SK-N-MC (cell line): ENCODE measurements around the gene DYNC1LI2.
A peak's percentile ranks its signal among the peaks of the same experiment; 100 is the strongest.
"Not testable (repeated sequence)": the region's sequence is repeated elsewhere in the genome, so short reads cannot be mapped to it uniquely, and the experiment has no call there.

ENCODE experiments used
- DNase-seq: peaks from one replicate; pipeline ENCODE4 v3.0.0-alpha.2; 2011; ENCODE audit warnings: low read depth, low spot score
- H3K27ac ChIP-seq: fragments of 200-600 bp; sonication (generic); 2 replicates; pipeline ENCODE4 v1.5.1; 2016; ENCODE audit warnings: mixed run types
- H3K36me3 ChIP-seq: fragments of 200-600 bp; sonication (generic); 2 replicates; pipeline ENCODE4 v1.6.1; 2017; ENCODE audit warnings: antibody characterized with exemption, low read length, mixed read lengths; ENCODE audit not compliant: insufficient read depth
- H3K4me3 ChIP-seq: fragments of 200-600 bp; sonication (generic); 2 replicates; pipeline ENCODE4 v1.5.1; 2016
- H3K9ac ChIP-seq: fragments of 200-600 bp; sonication (generic); 2 replicates; pipeline ENCODE4 v1.8.0; 2017; ENCODE audit warnings: mixed run types, mixed read lengths; ENCODE audit not compliant: insufficient read length
- H3K9me3 ChIP-seq: fragments of 200-600 bp; sonication (generic); 2 replicates; pipeline ENCODE4 v1.6.1; 2017; ENCODE audit warnings: low read depth, mild to moderate bottlenecking, antibody characterized with exemption, low read length, moderate library complexity, mixed read lengths
- EZH2 ChIP-seq: fragments of 200-600 bp; sonication (generic); IDR thresholded peaks from one replicate; pipeline ENCODE4 v1.6.1; 2017; ENCODE audit warnings: antibody characterized with exemption
- FOXP2 ChIP-seq: optimal IDR thresholded peaks from 2 replicates; pipeline ENCODE3; 2011; ENCODE audit warnings: mild to moderate bottlenecking, moderate library complexity; ENCODE audit not compliant: insufficient read depth; ENCODE audit errors: extremely low read length, control extremely low read depth
- POLR2AphosphoS5 ChIP-seq: IDR thresholded peaks from 2 replicates; pipeline ENCODE4 v1.6.1; 2012; ENCODE audit warnings: mild to moderate bottlenecking, low read depth, low read length, borderline replicate concordance

The DYNC1LI2 gene

GRCh38 chr16:66687906-66688625 lies 63.3 kb downstream of the DYNC1LI2 start:
- TF ChIP-seq EZH2, result no peak
- no peak for TF ChIP-seq POLR2AphosphoS5
- no peak for TF ChIP-seq FOXP2
- H3K36me3 ChIP-seq, result no peaks in the 10 kb centered on the region
- no peak overlapping the region for H3K27ac ChIP-seq
- no peak overlapping the region for H3K4me3 ChIP-seq
- no peak overlapping the region for H3K9ac ChIP-seq
- no peaks in the 10 kb centered on the region for H3K9me3 ChIP-seq
- DNase-seq, result no peak

- H3K4me3 ChIP-seq, DNase-seq, H3K27ac ChIP-seq, H3K9me3 ChIP-seq, H3K36me3 ChIP-seq, H3K9ac ChIP-seq: not testable (repeated sequence)
These were observed 65.8 kb downstream of the DYNC1LI2 start for GRCh38 chr16:66685501-66686115.

- no peak for TF ChIP-seq EZH2
- no peak for TF ChIP-seq FOXP2
- no peak for TF ChIP-seq POLR2AphosphoS5
- peak overlapping the region; percentile 19 for H3K9ac ChIP-seq
- DNase-seq, result no peak
These were observed 69.1 kb downstream of the DYNC1LI2 start for GRCh38 chr16:66682271-66682670.

GRCh38 chr16:66681676-66682075 lies 69.7 kb downstream of the DYNC1LI2 start:
- DNase-seq, result no peak
- no peak for TF ChIP-seq FOXP2
- no peak for TF ChIP-seq POLR2AphosphoS5
- TF ChIP-seq EZH2, result no peak
- Histone ChIP-seq H3K9me3 (no peaks in the 10 kb centered on the region), H3K27ac (peak overlapping the region; percentile 85), H3K36me3 (no peaks in the 10 kb centered on the region), H3K9ac (no peak overlapping the region), H3K4me3 (no peak overlapping the region)

More at GRCh38 chr16:66682271-66682670, 69.1 kb downstream of the DYNC1LI2 start:
- Histone ChIP-seq H3K36me3 (no peaks in the 10 kb centered on the region), H3K4me3 (peak overlapping the region; percentile 11; the same call in 1 of the 2 replicates), H3K9me3 (no peaks in the 10 kb centered on the region), H3K27ac (peak overlapping the region; percentile 85)

DNA sequence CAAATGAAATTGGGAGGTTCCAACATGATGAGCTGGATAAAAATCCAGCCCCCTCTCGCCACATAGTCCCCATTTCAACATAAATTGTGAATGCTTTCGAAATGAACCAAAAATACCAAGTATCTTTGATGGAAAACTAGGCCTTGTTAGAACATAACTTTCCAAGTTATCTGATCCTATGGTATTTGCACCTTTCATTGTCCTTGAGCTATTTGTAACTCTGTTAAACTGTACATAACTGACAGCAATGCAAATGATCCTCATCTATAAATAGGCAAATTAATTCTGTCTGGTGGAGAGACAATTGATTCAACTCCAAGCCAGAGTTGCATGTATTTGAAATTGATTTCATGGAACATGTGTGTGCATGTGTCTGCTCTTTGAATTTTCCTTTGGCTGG lies 73.1 kb downstream of the DYNC1LI2 start:
- H3K9me3 ChIP-seq, result no peaks in the 10 kb centered on the region
- no peaks in the 10 kb centered on the region for H3K36me3 ChIP-seq
- H3K4me3 ChIP-seq, result no peak overlapping the region
- no peak overlapping the region for H3K9ac ChIP-seq
- no peak for TF ChIP-seq POLR2AphosphoS5
- no peak for TF ChIP-seq FOXP2
- TF ChIP-seq EZH2, result no peak
- no peak for DNase-seq
- no peak overlapping the region for H3K27ac ChIP-seq

- H3K9me3 ChIP-seq, result no peaks in the 10 kb centered on the region
- H3K27ac ChIP-seq, result no peak overlapping the region
These were observed 73.6 kb downstream of the DYNC1LI2 start for GRCh38 chr16:66677836-66678235.

GRCh38 chr16:66677179-66677578 lies 74.2 kb downstream of the DYNC1LI2 start:
- no peak for DNase-seq
- Histone ChIP-seq H3K36me3 (no peaks in the 10 kb centered on the region), H3K9me3 (no peaks in the 10 kb centered on the region), H3K27ac (no peak overlapping the region), H3K9ac (no peak overlapping the region), H3K4me3 (no peak overlapping the region)
- TF ChIP-seq EZH2, result no peak
- TF ChIP-seq FOXP2, result no peak

More at GRCh38 chr16:66677836-66678235, 73.6 kb downstream of the DYNC1LI2 start:
- DNase-seq, result no peak
- TF ChIP-seq POLR2AphosphoS5 (no peak), EZH2 (no peak), FOXP2 (no peak)
- Histone ChIP-seq H3K4me3 (no peak overlapping the region), H3K36me3 (no peaks in the 10 kb centered on the region), H3K9ac (no peak overlapping the region)

DNA sequence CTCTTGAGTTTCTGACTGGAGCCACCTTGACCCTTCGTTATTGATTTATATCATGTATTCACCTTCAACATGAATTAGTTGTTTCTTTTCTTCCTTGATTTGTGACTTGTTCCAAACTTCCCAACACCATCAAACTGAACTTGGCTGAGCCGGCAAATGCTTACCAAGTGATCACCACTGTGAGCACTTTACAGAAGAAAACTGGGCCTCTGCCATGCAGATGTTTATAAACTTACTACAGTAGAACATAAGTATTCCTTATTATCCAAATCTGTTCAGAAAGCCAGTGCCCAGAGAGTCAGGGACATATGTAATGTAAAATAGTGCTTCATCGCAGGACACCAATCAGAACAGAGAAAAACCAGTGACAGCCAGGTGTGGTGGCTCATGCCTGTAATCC lies 74.8 kb downstream of the DYNC1LI2 start:
- no peak overlapping the region for H3K4me3 ChIP-seq
- TF ChIP-seq POLR2AphosphoS5 (no peak), FOXP2 (no peak), EZH2 (no peak)
- H3K9ac ChIP-seq, result no peak overlapping the region
- no peak overlapping the region for H3K27ac ChIP-seq
- DNase-seq, result no peak
- no peaks in the 10 kb centered on the region for H3K36me3 ChIP-seq
- no peaks in the 10 kb centered on the region for H3K9me3 ChIP-seq

DNA sequence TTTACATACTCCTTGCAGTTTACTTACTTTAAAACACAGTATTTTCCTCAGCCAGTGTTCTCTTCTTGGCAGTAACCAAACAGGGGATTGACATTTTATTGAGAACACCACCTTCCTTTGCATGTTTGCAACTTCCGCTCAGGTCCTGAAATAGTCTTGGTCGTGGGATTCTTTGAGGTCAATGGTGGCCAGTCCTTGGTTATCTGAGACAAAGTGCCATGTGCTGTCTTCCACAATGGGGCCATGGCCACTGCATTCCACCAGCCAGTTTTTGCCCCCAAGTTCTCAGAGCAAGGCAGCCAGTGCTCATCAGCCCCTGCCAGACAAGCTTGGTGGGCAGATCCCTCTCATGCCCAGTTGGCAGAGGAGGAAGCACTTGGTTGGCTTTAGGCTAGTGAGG lies 77.7 kb downstream of the DYNC1LI2 start:
- DNase-seq, result no peak
- H3K9me3 ChIP-seq, result no peaks in the 10 kb centered on the region
- H3K4me3 ChIP-seq, result no peak overlapping the region
- no peak overlapping the region for H3K9ac ChIP-seq
- no peak for TF ChIP-seq FOXP2
- TF ChIP-seq POLR2AphosphoS5, result no peak
- TF ChIP-seq EZH2, result no peak
- no peak overlapping the region for H3K27ac ChIP-seq
- no peaks in the 10 kb centered on the region for H3K36me3 ChIP-seq
